ENCODE data around the gene CBR3.
A peak's percentile ranks its signal among the peaks of the same experiment; 100 is the strongest.
"Not testable (repeated sequence)": the region's sequence is repeated elsewhere in the genome, so short reads cannot be mapped to it uniquely, and the experiment has no call there.

The CBR3 gene

DNA sequence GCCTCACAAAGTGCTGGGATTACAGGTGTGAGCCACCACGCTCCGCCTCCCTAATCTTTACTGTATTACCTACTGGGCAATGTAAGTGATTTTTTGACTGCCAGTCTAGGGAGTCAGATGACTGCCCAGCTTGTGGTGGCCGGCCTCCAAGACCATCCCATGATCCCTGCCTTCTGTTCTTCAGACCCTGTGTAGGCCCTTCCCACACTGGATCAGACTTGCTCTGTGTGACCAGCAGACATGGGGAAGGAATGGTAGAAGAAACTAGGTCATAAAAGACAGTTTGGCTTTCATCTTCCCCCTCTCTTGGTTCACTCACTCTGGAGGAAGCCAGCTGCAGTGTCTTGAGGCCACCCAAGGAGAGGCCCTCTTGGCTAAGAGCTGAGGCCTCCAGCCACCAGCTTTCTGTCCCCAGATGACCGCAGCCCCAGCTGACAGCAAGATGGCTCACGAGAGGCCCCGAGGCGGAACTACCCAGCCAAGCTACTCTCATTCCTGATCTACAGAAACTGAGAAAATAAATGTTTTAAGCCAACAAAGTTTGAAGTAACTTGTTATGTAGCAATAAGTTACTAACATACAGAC, 14.5 kb upstream of the CBR3 start:
- no peak for DNase-seq (ENCODE audit: low spot score)

DNA sequence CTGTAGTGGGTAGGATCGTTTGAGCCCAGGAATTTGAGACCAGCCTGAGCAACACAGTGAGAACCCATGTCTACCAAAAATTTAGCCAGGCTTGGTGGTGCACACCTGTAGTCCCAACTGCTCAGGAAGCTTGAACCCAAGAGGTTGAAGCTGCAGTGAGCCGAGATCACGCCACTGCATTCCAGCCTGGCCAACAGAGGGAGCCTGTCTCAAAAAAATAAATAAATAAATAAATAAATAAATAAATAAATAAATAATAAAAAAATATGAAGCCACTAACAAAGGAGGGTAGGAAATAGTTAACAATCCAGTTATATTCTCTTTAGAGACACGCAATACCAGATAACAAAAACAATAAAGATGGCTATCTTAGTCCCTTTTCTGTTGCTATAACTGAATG, 11.9 kb upstream of the CBR3 start:
- DNase-seq (ENCODE audit: low spot score) = no peak

DNA sequence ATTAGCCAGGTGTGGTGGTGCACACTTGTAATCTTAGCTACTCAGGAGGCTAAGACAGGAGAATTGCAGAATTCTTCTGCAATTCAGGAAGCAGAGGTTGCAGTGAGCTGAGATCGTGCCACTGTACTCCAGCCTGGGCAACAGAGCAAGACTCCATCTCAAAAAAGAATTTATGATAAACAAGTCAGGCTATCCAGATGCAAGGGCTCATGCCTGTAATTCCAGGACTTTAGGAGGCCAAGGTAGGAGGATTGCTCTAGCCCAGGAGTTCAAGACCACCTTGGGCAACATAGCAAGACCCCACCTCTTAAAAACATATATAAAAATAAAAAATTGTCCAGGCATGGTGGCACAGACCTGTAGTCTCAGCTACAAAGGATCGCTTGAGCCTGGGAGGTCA, 10.5 kb upstream of the CBR3 start:
- DNase-seq (ENCODE audit: low spot score) = no peak

DNA sequence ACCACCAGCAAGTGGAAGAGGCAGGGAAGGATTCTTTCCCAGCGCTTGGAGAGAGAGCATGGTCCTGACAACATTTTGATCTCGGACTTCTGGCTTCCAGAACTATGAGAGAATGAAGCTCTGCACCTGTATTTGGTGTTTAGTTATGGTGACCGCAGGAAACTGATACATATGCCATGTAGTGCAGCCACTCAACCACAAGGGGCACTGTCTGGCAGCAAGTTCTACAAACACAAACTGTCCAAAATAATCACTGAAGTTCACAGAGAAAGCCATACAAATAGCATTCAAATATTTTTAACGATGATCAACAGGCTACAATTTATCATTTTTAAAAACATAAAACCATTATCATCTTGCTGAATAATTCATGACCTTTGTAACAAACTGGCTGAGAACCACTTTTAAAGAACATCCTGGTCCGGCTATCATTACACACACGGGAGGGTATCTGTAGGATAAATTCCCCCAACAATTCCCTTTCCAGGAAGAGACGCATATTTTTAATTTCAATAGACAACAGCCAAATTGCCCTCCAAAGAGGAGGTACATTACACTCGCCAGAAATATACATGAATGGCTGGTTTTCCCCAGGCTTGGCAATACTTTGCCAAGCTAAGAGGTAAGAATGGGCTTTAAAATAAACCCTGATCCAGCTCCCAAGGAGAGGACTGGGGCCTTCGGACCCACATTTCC, 9.2 kb upstream of the CBR3 start:
- DNase-seq (ENCODE audit: low spot score) = peak; percentile 47

DNA sequence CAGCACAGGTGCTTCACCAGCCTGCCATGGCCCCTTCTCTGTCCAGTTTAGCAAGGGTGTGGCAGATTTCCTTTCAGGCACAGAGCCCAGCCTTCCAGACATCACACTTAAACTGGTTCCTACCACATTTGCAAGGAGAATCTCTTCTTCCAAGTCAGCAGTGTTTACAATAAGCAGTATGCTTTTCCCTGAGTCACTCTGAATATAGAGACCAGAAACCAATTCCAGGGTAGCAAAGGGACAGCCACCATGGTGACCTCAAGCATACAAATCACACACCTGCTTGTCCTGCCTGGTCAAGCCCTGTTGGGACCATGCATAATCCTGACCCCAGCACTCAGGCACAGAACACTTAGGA, 8.7 kb upstream of the CBR3 start:
- DNase-seq (ENCODE audit: low spot score) = no peak

DNA sequence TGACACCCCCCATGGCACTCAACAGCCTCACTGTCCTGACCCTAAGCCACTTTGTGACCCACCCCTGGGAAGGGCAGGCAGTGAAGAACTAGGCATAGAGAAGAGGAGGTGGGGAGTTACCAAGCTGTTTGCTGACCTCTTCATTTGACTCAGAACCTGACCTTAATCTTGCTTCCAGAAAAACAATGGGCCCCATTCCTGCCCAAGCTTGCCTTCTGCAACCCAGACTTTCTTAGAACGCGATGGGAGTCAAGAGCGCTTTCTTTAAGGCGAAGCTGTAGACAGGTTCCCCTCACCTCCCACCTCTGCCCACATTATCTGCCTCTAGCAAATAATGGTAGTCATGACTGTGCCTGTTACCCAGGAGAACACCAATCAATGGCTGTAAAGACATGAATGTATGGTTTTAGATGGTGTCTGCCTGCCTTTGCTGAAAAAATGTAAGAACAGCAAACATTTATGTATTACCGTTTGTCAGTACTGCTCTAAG, 8.2 kb upstream of the CBR3 start:
- DNase-seq (ENCODE audit: low spot score) = no peak

DNA sequence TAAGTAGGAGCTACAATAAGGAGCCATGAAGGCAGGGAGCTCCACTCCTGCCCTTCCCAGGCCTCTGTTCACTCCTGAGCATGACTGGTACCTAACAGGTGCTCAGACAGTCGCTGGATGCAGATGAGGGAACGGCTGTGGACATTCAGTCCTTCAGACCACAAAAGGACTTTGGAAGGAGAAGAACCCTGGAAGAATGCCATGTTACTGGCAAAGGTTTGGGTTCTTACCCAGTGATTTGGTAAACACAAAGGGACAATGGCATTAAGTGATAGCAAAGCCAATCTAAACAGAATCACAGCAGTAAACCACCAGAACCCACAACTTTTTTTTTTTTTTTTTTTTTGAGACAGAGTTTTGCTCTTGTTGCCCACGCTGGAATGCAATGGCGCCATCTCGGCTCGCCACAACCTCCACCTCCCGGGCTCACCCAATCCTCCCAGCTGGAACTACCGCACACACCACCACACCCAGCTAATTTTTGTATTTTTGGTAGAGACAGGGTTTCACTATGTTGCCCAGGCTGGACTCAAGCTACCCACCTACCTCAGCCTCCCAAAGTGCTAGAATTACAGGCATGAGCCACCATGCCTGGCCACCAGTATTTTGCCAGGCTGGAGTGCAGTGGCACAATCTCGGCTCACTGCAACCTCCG, 7.5 kb upstream of the CBR3 start:
- no peak for DNase-seq (ENCODE audit: low spot score)

DNA sequence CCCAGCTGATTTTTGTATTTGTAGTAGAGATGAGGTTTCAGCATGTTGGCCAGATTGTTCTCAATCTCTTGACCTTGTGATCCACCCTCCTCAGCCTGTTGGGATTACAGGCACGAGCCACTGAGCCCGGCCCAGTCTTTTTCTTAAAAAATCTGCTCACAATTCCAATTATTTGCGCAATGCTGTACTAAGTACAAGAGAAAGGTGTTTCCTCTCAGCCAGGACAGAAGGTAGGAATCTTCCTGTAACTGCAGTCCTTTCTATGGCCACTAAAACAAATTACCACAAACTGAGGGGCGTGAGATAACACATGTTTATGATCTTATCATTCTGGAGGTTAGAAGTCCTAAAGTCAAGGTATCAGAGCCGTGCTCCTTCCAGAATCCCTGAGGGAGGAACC, 6.9 kb upstream of the CBR3 start:
- DNase-seq (ENCODE audit: low spot score) = no peak

DNA sequence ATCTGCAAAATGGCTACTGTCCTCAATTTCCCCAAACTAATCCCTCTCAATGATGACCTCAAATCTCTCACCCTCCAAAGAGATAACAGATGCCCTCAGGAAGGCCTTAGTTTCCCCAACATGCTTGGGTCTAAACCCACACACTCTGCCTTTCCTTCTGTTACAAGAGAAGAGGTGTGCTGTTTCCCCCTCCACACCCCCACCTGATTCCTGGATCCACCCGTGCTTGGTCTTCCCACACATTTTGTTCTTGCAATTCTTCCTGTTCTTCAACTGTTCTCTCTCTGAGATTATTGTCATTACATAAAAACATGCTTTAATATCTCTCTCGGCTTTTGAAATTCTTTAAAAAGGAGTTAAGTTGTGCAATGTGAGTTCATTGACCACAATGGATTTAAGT, 5.7 kb upstream of the CBR3 start:
- no peak for DNase-seq (ENCODE audit: low spot score)

DNA sequence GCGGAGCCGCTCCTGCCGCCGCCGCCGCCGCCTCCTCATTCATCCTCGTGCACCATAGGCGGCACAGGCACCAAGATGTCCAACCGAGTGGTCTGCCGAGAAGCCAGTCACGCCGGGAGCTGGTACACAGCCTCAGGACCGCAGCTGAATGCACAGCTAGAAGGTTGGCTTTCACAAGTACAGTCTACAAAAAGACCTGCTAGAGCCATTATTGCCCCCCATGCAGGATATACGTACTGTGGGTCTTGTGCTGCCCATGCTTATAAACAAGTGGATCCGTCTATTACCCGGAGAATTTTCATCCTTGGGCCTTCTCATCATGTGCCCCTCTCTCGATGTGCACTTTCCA, 4.5 kb upstream of the CBR3 start:
- DNase-seq (ENCODE audit: low spot score) = not testable (repeated sequence)

DNA sequence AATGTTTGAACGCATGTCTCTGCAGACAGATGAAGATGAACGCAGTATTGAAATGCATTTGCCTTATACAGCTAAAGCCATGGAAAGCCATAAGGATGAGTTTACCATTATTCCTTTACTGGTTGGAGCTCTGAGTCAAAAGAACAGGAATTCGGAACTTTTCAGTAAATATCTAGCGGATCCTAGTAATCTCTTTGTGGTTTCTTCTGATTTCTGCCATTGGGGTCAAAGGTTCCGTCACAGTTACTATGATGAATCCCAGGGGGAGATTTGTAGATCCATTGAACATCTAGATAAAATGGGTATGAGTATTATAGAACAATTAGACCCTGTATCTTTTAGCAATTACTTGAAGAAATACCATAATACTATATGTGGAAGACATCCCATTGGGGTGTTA, 4.0 kb upstream of the CBR3 start:
- not testable (repeated sequence) for DNase-seq (ENCODE audit: low spot score)

DNA sequence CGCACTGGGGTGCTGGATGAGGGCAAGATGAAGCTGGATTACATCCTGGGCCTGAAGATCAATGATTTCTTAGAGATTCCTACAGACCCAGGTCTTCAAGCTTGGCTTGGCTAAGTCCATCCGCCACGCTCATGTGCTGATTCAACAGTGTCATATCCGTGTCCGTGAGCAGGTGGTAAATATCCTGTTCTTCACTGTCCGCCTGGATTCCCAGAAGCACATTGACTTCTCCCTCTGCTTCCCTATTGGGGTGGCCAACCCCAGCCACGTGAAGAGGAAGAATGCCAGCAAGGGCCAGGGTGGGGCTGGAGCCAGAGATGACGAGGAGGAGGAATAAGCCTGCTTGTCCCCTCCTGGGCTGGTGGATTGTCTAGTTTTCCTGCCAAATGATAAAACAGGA, 2.2 kb upstream of the CBR3 start:
- no peak for DNase-seq (ENCODE audit: low spot score)

DNA sequence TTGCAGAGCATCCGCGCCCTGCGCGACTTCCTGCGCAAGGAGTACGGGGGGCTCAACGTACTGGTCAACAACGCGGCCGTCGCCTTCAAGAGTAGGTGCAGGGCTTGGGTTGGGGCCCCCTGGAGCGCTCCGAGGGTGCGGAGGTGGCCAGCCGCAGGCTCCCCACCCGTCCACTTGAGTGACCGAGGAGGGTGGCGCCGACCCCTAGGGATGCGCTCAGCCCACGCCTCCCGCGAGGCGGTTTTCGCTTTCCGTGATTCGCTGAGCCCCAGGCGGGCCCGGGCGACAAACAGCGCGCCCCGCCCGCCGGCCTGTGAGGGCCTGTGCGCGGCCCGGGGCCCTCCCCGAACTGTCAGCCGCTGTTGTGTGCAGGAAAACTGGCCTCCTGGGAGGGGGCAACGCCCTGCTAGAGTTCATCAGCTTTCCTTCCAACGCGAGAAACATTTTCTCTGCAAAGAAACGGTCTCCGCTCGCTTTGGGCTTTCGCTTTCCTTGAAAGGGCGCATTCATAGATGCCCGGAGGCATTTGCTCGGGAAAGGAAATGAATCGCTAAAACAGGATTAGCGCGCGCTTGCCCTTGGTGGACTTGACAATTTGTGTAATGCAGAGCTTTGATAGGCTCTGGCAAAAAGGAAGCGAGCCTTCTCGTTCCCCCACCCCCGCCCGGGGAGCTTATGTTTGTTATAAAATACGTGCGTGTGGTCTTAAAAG, 668 bp downstream of the CBR3 start:
- DNase-seq (ENCODE audit: low spot score) = no peak

DNA sequence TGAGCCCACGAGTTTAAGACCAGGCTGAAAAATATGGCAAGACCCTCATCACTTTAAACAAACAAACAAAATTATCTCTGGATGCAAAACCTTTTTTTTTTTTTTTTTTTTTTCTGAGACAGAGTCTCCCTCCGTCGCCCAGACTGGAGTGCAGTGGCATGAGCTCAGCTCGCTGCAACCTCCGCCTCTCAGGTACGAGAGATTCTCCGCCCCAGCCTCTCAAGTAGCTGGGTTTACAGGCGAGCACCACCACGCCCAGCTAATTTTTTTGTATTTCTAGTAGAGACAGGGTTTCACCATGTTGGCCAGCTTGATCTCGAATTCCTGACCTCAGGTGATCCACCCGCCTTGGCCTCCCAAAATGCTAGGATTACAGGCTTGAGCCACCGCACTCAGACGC, 4.9 kb downstream of the CBR3 start:
- DNase-seq (ENCODE audit: low spot score) = not testable (repeated sequence)

DNA sequence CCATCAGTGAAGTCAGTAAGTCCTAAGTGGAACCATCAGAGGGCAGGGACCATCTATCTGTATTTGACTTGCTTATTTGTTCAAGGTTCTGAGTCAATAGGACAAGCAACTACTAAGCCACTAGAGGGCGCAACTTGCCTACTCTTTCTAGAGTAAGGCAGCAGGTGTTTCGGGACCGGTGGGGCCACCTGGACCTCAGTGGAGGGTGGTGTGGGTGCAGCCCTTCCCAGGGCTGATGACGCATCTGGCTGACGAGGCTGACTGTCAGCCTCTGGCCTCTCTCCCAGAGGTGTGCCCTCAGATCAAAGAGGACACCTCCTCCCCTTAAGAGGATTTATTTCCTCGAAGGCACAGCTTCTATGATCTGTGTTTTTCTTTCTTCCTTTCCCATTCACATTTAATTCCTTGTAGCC, 6.6 kb downstream of the CBR3 start:
- DNase-seq (ENCODE audit: low spot score) = peak; percentile 92

DNA sequence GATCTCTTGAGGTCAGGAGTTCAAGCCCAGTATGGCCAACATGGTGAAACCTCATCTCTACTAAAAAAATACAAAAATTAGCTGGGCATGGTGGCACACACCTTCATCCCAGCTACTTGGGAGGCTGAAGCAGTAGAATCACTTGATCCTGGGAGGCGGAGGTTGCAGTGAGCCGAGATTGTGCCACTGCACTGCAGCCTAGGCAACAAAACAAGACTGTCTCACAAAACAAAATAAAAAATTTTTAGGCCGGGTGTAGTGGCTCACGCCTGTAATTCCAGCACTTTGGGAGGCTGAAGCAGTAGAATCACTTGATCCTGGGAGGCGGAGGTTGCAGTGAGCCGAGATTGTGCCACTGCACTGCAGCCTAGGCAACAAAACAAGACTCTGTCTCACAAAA, 9.4 kb downstream of the CBR3 start:
- not testable (repeated sequence) for DNase-seq (ENCODE audit: low spot score)

DNA sequence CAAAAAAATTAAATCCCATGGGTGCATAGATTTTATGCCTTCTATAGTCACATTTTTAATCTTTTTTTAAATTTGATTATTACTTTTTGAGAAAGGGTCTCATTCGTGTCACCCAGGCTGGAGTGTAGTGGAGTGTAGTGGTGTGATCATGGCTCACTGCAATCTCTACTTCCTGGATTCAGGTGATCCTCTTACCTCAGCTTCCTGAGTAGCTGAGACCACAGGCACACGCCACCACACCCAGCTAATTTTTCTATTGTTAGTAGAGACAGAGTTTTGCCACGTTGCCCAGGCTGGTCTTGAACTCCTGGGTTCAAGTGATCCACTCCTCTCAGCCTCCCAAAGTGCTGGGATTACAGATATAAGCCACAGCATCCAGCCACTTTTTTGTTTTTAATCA, 10.4 kb downstream of the CBR3 start:
- no peak for DNase-seq (ENCODE audit: low spot score)

DNA sequence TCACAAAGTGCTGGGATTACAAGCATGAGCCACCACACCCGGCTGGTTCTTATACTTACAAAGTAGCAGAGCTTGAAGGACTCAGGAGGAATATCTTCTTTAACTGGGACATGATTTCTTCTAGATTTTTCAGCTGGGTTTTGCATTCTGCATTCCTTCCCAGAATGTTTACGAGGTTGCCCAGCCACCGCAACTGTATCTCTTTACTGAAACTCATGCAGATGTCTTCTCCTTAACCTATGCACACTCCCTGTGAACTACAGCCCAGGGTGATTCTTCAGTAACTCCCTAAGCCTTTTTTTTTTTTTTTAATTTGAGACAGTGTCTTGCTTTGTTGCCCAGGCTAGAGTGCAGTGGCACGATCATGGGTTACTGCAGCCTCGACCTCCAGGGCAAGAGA, 13.0 kb downstream of the CBR3 start:
- DNase-seq (ENCODE audit: low spot score) = no peak

DNA sequence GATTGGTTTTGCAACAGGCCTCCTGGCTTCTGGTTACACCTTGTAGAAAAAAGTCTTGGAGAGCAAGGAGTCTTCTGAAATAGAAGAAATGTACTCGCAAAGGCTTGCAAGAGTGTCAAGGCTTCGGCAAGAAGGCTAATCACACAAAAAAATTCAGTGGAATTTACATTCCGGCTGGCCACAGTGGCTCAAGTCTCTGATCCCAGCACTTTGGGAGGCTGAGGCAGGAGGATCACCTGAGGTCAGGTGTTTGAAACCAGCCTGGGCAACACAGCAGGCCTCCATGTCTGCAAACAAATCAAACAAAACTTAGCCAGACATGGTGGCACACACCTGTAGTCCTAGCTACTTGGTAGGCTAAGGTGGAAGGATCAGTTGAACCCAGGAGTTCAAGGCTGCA, 14.0 kb downstream of the CBR3 start:
- no peak for DNase-seq (ENCODE audit: low spot score)

DNA sequence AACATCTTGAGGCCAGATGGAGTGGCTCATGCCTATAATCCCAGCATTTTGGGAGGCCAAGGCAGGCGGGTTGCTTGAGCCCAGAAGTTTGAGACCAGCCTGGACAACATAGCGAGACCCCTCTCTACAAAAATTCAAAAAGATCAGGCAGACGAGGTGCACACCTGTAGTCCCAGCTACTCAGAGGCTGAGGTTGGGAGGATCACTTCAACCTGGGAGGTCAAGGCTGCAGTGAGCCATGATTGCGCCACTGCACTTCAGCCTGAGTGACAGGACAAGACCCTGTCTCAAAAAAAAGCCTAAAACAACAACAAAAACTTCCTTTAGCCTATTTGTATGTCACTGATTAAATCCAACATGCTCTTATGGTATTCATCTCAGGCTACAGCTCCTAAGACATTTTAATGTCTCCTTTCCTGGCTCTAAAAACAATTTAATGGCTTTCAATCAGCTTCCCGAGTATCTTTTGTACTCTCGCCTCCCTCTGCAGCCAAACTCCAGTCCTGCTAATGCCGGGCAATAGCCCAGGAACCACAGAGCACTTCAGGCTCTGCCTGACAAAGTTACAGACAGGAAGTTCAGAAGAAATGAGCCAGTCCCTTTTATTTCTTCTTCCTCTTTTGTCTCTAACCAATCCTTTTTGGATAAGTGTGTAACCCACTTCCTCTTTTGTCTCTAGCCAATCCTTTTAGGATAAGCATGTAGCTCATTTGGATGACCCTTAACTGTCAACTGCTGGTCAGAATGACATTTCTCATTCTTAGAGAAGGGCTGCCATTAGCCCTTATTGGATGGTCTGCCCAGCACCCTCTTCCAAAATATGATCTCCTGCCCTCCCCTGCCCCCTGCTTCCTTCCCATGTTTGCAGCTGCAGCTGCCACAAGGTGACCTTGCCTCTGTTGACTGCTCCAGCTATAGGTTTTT, 15.2 kb downstream of the CBR3 start:
- DNase-seq (ENCODE audit: low spot score) = no peak

DNA sequence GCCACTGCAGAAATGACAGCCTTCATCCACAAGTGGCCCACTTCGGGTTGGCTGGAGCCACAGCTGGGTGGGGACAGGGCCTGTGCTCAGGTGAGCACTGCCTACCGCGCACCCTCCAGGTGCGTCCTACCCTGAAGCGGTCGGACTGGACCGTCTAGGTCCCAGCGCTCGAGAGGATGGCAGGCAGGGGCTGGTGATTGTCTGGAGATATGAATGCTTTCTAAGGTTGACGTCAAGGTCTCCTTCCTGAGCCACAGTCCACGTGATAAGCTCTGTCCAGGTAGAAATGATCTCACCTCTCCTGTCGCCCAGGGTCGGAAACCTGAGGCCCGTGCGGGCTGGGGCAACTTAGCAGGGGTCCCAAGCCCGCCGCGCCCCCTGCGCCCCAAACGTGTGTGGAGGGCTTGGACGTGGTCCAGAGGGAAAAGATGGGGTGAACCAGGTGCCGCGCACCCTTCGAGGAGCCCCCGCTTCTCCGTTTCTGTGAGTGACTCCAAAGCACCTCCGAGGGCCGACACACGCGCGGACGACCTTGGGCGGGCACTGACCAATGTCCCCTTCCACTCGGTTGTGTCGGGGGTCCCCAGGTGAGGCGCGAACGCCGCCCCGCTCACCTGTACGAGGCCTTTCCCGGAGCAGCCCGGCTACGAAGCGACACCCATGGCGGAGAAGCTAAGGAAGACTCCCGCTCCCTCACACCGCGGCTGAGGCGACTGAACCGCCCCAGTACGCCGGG, 20.9 kb downstream of the CBR3 start:
- no peak for DNase-seq (ENCODE audit: low spot score)

Measured in hematopoietic multipotent progenitor cell treated with erythropoietin and hydrocortisone succinate and interleukin-3 and kit ligand, for 17 days (in vitro differentiated cells).